ENCODE measurements around the gene MRPL19. TPM values are rescaled to one million over a fixed set of nuclear protein-coding genes. Genes with fewer than 3 reads are reported as not detected.

MRPL19 gene
- polyA plus RNA-seq (2013, experiment 1 of 4), result 46.0 TPM
- 51.2 TPM for polyA plus RNA-seq (2013, experiment 2 of 4)
- polyA plus RNA-seq (2013, experiment 3 of 4), result 32.5 TPM
- polyA plus RNA-seq (2013, experiment 4 of 4), result 41.1 TPM

DNA sequence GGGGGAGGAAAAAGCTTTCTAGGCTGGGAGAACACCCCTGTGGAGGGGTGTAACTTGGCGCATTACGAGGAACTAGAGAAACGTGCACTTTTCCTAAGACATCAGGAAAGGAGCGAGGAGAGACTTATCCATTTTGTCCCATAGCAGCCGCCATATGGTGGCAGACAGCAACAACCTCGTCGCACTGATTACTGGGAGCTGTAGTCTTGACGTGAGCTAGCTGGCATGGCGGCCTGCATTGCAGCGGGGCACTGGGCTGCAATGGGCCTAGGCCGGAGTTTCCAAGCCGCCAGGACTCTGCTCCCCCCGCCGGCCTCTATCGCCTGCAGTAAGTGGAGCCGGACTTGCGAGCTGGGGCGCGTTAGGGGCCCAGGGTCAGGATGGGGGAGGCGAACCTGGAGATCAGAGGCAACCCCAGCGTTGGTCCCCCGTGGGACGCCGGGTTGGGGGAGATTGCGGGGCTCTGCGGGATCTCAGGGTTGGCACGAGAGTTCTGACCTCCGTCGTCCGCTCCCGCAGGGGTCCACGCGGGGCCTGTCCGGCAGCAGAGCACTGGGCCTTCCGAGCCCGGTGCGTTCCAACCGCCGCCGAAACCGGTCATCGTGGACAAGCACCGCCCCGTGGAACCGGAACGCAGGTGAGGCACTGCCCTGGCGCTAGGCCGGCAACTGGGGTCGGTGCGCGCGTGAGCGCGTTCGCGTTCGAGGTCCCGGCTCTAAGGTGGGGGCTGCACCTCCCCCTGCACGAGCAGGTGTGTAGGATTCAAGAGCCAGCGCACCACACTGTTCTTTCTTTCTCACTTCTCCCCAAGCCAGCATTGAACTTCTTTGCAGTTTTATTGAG lies at the start of gene MRPL19:
TSS of gene MRPL19 (plus strand) at position 201 of the 843 bp plus-strand sequence. CDS start at position 226, 25 bp downstream.
- H3K27ac ChIP-seq (ENCODE audit: insufficient read depth, low read depth, low read length, poor library complexity, severe bottlenecking), result no peak within 1 kb of the TSS
- no peaks in the 10 kb centered on the region for H3K27me3 ChIP-seq (ENCODE audit: control insufficient read depth, insufficient read depth, low read length, poor library complexity, severe bottlenecking)
- peaks cover 17% of the 10 kb centered on the region for H3K36me3 ChIP-seq (ENCODE audit: control insufficient read depth, insufficient read depth, low read length)
- no peaks in the 10 kb centered on the region for H3K4me1 ChIP-seq (ENCODE audit: control insufficient read depth, insufficient read depth, low read length)
- H3K9me3 ChIP-seq (ENCODE audit: control insufficient read depth, low read length), result no peaks in the 10 kb centered on the region
- H3K4me3 ChIP-seq (ENCODE audit: insufficient read depth, low read depth, low read length), result peak within 1 kb of the TSS; percentile 80
- WGBS, 2 experiments, result 1% methylated on average over 60 of the region's 60 CpGs

DNA sequence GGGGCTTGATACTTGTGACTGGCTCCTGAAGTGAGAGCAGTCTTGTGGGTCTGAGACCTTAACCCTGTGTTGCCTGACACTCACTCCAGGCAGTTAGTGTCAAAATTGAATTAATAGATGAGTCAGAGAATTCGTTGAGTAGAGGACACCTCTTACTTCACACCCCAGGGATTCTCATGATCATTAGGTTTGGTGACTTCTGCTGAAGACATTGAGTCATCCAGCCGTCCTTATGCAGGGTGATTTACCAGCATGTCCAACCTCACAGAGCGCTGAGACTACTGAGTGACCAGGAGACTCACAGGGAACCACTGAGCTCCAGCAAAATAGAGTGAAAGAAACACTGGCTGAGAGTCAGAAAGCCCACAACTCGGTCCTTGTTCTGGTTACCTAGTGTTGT lies 49.8 kb upstream of the MRPL19 start:
- H3K27ac ChIP-seq (ENCODE audit: insufficient read depth, low read depth, low read length, poor library complexity, severe bottlenecking), result no peak overlapping the region
- no peaks in the 10 kb centered on the region for H3K4me1 ChIP-seq (ENCODE audit: control insufficient read depth, insufficient read depth, low read length)
- no peaks in the 10 kb centered on the region for H3K27me3 ChIP-seq (ENCODE audit: control insufficient read depth, insufficient read depth, low read length, poor library complexity, severe bottlenecking)
- H3K4me3 ChIP-seq (ENCODE audit: insufficient read depth, low read depth, low read length), result no peak overlapping the region
- H3K36me3 ChIP-seq (ENCODE audit: control insufficient read depth, insufficient read depth, low read length), result no peaks in the 10 kb centered on the region
- 89 to 90% methylated on average over 4 of the region's 4 CpGs for WGBS, 2 experiments
- H3K9me3 ChIP-seq (ENCODE audit: control insufficient read depth, low read length), result no peaks in the 10 kb centered on the region

DNA sequence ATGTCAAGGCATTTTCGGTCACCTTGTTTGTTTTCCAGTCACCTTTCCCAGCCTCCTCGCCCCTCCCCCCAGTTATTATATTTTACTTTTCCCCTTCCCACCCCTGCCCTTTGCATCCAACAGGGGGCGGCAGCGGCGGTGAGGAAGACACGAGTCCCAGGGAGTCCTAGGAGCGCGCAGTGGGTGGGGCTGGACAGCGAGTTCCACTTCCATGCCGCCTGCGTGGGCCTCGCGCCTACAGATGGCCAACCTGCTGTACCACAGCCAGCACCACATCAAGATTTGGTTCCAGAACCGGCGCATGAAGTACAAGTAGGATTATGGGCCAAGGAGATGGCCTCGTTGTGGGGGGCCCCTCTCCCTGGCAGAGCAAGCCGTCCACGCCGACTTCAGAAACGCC lies 48.6 kb upstream of the MRPL19 start:
- H3K36me3 ChIP-seq (ENCODE audit: control insufficient read depth, insufficient read depth, low read length), result no peaks in the 10 kb centered on the region
- no peaks in the 10 kb centered on the region for H3K9me3 ChIP-seq (ENCODE audit: control insufficient read depth, low read length)
- H3K4me1 ChIP-seq (ENCODE audit: control insufficient read depth, insufficient read depth, low read length), result no peaks in the 10 kb centered on the region
- no peak overlapping the region for H3K4me3 ChIP-seq (ENCODE audit: insufficient read depth, low read depth, low read length)
- no peaks in the 10 kb centered on the region for H3K27me3 ChIP-seq (ENCODE audit: control insufficient read depth, insufficient read depth, low read length, poor library complexity, severe bottlenecking)
- H3K27ac ChIP-seq (ENCODE audit: insufficient read depth, low read depth, low read length, poor library complexity, severe bottlenecking), result no peak overlapping the region
- 95 to 96% methylated on average over 20 of the region's 20 CpGs for WGBS, 2 experiments

DNA sequence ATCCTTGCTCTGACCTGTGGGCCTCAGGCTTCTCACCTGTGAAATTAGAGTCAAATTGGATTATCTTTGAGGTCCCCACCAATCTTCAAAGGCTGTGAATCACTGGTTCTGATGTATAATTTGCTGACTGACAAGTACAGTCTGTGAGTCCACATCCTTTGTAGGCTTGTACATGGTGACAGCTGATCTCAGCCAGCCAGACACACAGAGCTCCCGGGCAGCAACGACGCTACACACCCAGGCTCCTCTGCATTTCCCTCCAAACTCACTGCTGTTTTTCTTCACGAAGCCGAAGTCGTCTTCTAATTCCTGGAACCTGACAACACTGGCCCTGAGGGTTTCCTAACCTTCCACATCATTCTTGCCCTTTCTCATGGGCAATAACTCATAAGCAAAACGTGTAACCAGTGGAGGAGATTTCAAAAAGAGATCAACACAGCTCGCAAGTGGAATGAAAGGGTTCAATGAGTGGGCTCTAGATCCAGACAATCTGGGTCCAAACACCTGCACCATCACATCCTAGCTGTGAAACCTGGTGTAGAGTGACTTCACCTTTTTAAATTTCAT lies 47.9 kb upstream of the MRPL19 start:
- no peaks in the 10 kb centered on the region for H3K36me3 ChIP-seq (ENCODE audit: control insufficient read depth, insufficient read depth, low read length)
- no peaks in the 10 kb centered on the region for H3K4me1 ChIP-seq (ENCODE audit: control insufficient read depth, insufficient read depth, low read length)
- H3K9me3 ChIP-seq (ENCODE audit: control insufficient read depth, low read length), result no peaks in the 10 kb centered on the region
- WGBS, 2 experiments, result 92 to 97% methylated on average over 8 of the region's 8 CpGs
- no peak overlapping the region for H3K27ac ChIP-seq (ENCODE audit: insufficient read depth, low read depth, low read length, poor library complexity, severe bottlenecking)
- H3K27me3 ChIP-seq (ENCODE audit: control insufficient read depth, insufficient read depth, low read length, poor library complexity, severe bottlenecking), result no peaks in the 10 kb centered on the region
- H3K4me3 ChIP-seq (ENCODE audit: insufficient read depth, low read depth, low read length), result no peak overlapping the region

DNA sequence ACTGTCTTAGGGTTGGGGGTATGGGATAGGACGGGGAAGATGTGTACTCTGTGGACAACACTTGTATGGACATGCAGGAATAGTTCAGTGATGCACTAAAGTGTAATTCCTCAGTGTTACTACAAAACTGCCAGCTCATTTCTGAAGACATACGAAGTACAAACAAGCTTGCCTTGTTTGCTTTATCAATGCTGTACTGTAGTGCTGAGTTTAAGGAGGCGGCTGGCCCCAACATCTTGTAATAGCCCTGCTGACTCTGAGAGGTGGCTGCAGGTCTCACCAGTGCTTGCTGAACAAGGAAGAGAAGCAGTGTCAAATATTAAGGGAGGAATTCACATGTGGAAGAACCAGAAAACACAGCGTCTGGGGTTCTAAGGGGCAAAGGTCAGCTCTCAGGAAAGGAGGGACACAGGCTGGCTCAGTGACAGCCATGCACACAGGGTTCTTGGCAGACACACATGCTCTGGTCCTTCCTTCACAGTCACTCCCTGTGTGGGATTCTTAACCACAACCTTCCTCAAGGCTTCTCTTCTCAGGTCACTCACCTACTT lies 46.0 kb upstream of the MRPL19 start:
- WGBS, 2 experiments, result 94% methylated on average over 4 of the region's 4 CpGs
- no peak overlapping the region for H3K4me3 ChIP-seq (ENCODE audit: insufficient read depth, low read depth, low read length)
- H3K27ac ChIP-seq (ENCODE audit: insufficient read depth, low read depth, low read length, poor library complexity, severe bottlenecking), result no peak overlapping the region
- H3K9me3 ChIP-seq (ENCODE audit: control insufficient read depth, low read length), result no peaks in the 10 kb centered on the region
- H3K4me1 ChIP-seq (ENCODE audit: control insufficient read depth, insufficient read depth, low read length), result no peaks in the 10 kb centered on the region
- H3K36me3 ChIP-seq (ENCODE audit: control insufficient read depth, insufficient read depth, low read length), result no peaks in the 10 kb centered on the region
- H3K27me3 ChIP-seq (ENCODE audit: control insufficient read depth, insufficient read depth, low read length, poor library complexity, severe bottlenecking), result no peaks in the 10 kb centered on the region

DNA sequence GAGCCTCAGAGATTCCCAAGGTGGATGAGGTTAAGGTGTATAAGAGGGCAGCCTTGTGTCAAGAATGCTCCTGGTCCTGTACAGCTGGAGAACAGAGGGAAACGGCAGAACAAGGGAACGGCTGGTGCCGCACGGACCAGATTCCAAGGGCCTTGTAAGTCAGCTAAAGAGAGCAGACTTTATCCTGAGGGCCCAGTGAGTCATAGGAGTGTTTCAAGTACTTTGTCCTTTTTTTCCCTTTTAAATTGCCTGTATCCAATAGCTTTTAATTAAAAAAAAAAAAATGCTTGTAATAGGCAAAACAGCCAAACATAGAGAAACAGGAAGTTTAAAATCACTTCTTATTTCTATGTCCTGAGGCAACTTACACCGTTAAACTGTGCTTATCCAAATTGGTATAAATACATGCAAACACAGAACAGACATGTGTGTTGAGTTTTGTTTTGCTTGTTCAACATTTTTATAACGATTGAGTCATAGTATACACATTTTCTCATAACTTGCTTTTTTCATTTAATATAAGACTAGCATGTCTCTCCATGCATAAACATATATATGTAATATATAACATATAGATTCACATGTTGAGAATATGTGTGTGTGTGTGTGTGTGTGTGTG lies 43.8 kb upstream of the MRPL19 start:
- Histone ChIP-seq H3K4me1 (ENCODE audit: control insufficient read depth, insufficient read depth, low read length) (no peaks in the 10 kb centered on the region), H3K4me3 (ENCODE audit: insufficient read depth, low read depth, low read length) (no peak overlapping the region), H3K36me3 (ENCODE audit: control insufficient read depth, insufficient read depth, low read length) (no peaks in the 10 kb centered on the region), H3K27ac (ENCODE audit: insufficient read depth, low read depth, low read length, poor library complexity, severe bottlenecking) (no peak overlapping the region), H3K27me3 (ENCODE audit: control insufficient read depth, insufficient read depth, low read length, poor library complexity, severe bottlenecking) (no peaks in the 10 kb centered on the region), H3K9me3 (ENCODE audit: control insufficient read depth, low read length) (no peaks in the 10 kb centered on the region)
- 92 to 95% methylated on average over 5 of the region's 6 CpGs for WGBS, 2 experiments

DNA sequence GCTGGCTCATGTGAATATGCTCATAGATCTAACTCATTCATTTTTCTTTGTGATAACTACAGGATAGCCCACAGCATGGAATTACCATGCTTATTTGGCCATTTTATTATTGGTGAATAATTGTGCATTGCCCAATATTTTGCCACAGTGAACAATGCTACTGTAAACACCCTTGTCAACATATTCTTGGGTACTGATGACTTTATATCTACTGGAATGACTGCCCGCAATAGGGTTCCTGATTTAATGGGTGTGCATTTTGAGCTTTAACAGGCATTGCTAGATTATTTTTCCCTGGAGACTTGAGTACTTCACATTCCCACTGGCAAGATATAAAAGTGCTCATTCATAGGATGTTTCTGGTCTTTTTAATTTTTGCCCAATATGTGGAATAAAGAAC lies 43.1 kb upstream of the MRPL19 start:
- H3K36me3 ChIP-seq (ENCODE audit: control insufficient read depth, insufficient read depth, low read length), result no peaks in the 10 kb centered on the region
- H3K27ac ChIP-seq (ENCODE audit: insufficient read depth, low read depth, low read length, poor library complexity, severe bottlenecking), result no peak overlapping the region
- no peaks in the 10 kb centered on the region for H3K9me3 ChIP-seq (ENCODE audit: control insufficient read depth, low read length)
- 100% methylated on average over 1 of the region's 1 CpG for WGBS, 2 experiments
- H3K4me3 ChIP-seq (ENCODE audit: insufficient read depth, low read depth, low read length), result no peak overlapping the region
- no peaks in the 10 kb centered on the region for H3K27me3 ChIP-seq (ENCODE audit: control insufficient read depth, insufficient read depth, low read length, poor library complexity, severe bottlenecking)
- H3K4me1 ChIP-seq (ENCODE audit: control insufficient read depth, insufficient read depth, low read length), result peaks cover 4% of the 10 kb centered on the region

DNA sequence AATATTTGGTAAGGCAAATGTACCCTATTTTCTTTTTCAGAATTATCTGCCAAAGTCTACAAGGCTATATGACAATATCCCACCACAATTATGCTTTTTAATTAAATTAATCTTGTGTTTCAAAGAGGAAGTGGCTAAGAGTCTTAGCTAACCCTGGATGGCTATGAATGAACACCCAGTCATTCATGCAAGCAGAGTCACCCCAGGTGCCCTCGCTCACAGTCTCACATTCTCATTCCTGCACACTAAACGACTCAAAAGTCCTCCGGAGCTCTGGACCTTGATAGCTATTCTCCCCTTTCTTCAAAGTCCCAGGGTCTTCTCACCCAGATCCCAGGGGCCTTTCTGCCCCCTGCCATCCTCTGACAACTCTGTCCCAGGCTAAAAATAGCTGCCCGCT lies 42.1 kb upstream of the MRPL19 start:
- WGBS, 2 experiments, result 95% methylated on average over 4 of the region's 4 CpGs
- Histone ChIP-seq H3K9me3 (ENCODE audit: control insufficient read depth, low read length) (no peaks in the 10 kb centered on the region), H3K36me3 (ENCODE audit: control insufficient read depth, insufficient read depth, low read length) (no peaks in the 10 kb centered on the region), H3K27me3 (ENCODE audit: control insufficient read depth, insufficient read depth, low read length, poor library complexity, severe bottlenecking) (no peaks in the 10 kb centered on the region), H3K27ac (ENCODE audit: insufficient read depth, low read depth, low read length, poor library complexity, severe bottlenecking) (no peak overlapping the region), H3K4me3 (ENCODE audit: insufficient read depth, low read depth, low read length) (no peak overlapping the region), H3K4me1 (ENCODE audit: control insufficient read depth, insufficient read depth, low read length) (peaks cover 8% of the 10 kb centered on the region)

DNA sequence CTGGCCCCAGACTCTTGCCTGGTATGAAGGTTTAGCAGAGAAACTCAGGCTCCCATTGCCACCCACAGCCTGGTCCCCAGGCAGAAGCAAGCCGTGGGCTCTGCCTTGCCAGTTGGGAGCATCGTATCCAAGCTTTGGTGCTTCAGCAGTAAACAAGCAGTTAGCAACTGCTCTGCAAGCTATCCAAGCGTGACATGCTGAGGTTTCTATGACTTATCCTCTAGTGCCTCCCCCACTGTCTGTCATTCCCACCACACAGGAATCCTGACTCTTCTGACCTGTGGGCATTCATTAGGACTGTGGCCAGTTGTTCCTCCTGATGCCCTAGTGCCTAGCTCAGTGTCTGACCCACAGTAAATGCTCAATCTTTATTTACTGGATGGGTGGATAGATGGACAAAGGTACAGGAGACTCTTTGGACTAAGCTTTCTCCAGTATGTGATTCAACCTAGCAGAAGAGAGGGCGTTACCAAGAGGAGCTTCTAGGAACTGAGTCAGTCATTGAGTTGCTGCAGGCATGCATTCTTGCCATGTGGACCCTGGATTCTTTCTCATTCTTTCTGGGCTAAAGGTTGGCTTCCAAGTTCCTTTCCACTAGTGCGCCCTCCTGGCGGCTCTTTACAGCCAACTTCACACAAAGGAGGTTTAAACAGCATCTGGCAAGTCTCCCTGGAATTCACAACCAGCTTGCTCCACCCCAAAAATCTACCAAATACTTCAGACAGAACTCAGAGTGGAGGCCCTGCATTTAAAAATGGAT lies 40.6 kb upstream of the MRPL19 start:
- 86% methylated on average over 6 of the region's 6 CpGs for WGBS, 2 experiments

More for the DNA sequence above, 40.6 kb upstream of the MRPL19 start:
- no peak overlapping the region for H3K4me3 ChIP-seq (ENCODE audit: insufficient read depth, low read depth, low read length)
- H3K4me1 ChIP-seq (ENCODE audit: control insufficient read depth, insufficient read depth, low read length), result peaks cover 8% of the 10 kb centered on the region
- no peaks in the 10 kb centered on the region for H3K27me3 ChIP-seq (ENCODE audit: control insufficient read depth, insufficient read depth, low read length, poor library complexity, severe bottlenecking)
- no peaks in the 10 kb centered on the region for H3K9me3 ChIP-seq (ENCODE audit: control insufficient read depth, low read length)
- no peaks in the 10 kb centered on the region for H3K36me3 ChIP-seq (ENCODE audit: control insufficient read depth, insufficient read depth, low read length)
- no peak overlapping the region for H3K27ac ChIP-seq (ENCODE audit: insufficient read depth, low read depth, low read length, poor library complexity, severe bottlenecking)
